Heart right ventricle (tissue), 16 donors: ENCODE results near the gene IQSEC3. TPM values are rescaled to one million over a fixed set of nuclear protein-coding genes. Genes with fewer than 3 reads are reported as not detected.
"Not testable (repeated sequence)": the region's sequence is repeated elsewhere in the genome, so short reads cannot be mapped to it uniquely, and the experiment has no call there.

Experiments used
- ATAC-seq, 8 donors: fragments of 200-7000 bp; cut with Tn5 transposase; one replicate each; pipeline ENCODE4 v1.9.1; 2020; ENCODE audit warnings: mild to moderate bottlenecking in 8 of 8, moderate library complexity in 8 of 8, moderate number of reproducible peaks in 1 of 8
- DNase-seq, 2 donors: peaks; one replicate each; pipeline ENCODE4 v3.0.0-alpha.2; 2020
- H3K27ac ChIP-seq, 10 donors: fragments of 200-600 bp; sonication (generic) in 2 of 10; one replicate each; pipeline versions ENCODE4 v1.5.0 to v1.8.0; 2020 to 2022; ENCODE audit warnings: mild to moderate bottlenecking in 3 of 10
- H3K27me3 ChIP-seq, 7 donors: fragments of 200-600 bp; one replicate each; pipeline ENCODE4 v1.8.0; 2021 to 2022; ENCODE audit warnings: mild to moderate bottlenecking in 2 of 7
- H3K36me3 ChIP-seq, 9 donors: fragments of 200-600 bp; sonication (generic) in 1 of 9; one replicate each; pipeline versions ENCODE4 v1.5.0 to v1.8.0; 2020 to 2022; ENCODE audit warnings: mild to moderate bottlenecking in 2 of 9
- H3K4me1 ChIP-seq, 9 donors: fragments of 200-600 bp; sonication (generic) in 1 of 9; one replicate each; pipeline versions ENCODE4 v1.5.0 to v1.8.0; 2020 to 2022; ENCODE audit warnings: mild to moderate bottlenecking in 4 of 9
- H3K4me3 ChIP-seq, 10 donors: fragments of 200-600 bp; sonication (generic) in 2 of 10; one replicate each; pipeline versions ENCODE4 v1.5.0 to v1.8.0; 2020 to 2022; ENCODE audit warnings: mild to moderate bottlenecking in 7 of 10, moderate library complexity in 2 of 10
- H3K9me3 ChIP-seq, 11 donors: fragments of 200-600 bp in 10 of 11; sonication (generic) in 2 of 11; one replicate each; pipeline versions ENCODE4 v1.5.0 to v1.8.0; 2013 to 2022; ENCODE audit warnings: mild to moderate bottlenecking in 2 of 11, control low read depth in 1 of 11, moderate library complexity in 1 of 11
- WGBS, 2 donors: extraction: QIAGEN DNeasy Blood & Tissue Kit; methylation state at CpG; one replicate each; pipeline ENCODE4 v1.1.7; 2013; ENCODE audit warnings: inconsistent platforms in 1 of 2; 5-methylcytosine and 5-hydroxymethylcytosine counted together
- intact Hi-C, 10 donors: fragments of 100-400 bp; cut with DNase I; formaldehyde crosslinking; loops; one replicate each; pipeline versions ENCODE4 v1.11.1 to v1.14.2; 2022
- polyA plus RNA-seq, 2 donors: library from polyadenylated mRNA; stranded (reverse); fragments of 200-250 nt; gene quantifications; one replicate each; pipeline ENCODE4 v1.2.3, GENCODE V29; 2013
- total RNA-seq, 10 donors: library from RNA; stranded (reverse); fragmentation: NEBNext Ultra II Directional in 3 of 10; extraction: Animal tissue kit (Norgen Biotek cat#: 25700) in 3 of 10; gene quantifications; one replicate each; pipeline versions ENCODE4 v1.2.1 to v1.2.4, GENCODE V29; 2021 to 2023
- TF ChIP-seq, protein P1 (sequence below), 9 donors: fragments of 200-600 bp; sonication (generic) in 2 of 9; IDR thresholded peaks; one replicate each; pipeline versions ENCODE4 v1.5.0 to v1.8.0; 2021 to 2022; ENCODE audit warnings: antibody characterized with exemption in 9 of 9, mild to moderate bottlenecking in 5 of 9, moderate library complexity in 1 of 9
- donor health status: Arrhythmogenic right ventricular cardiomyopathy.
- donor health status: ischemic (EF 13 %, LVEDD 7.1; RV severe dilation, severe dysfunction).
- donor health status: healthy with polysubstance abuse.
- donor health status: DM: no; HTN: yes; CAD: no.
- donor health status: DM: no; HTN: no; CAD: no.
- donor health status: ischemic (EF 25% LVEDD 6.9; RV normal size, moderate dysfunction).
- donor health status: ischemic (EF 25% LVEDD 5.7; RV mildly dilated, moderate dysfunction).
- donor health status: healthy.
- donor health status: DM: yes; HTN: yes; CAD: no.
- donor health status: Ischemic cardiomyopathy.
- donor health status: ischemic (EF 35%, LVEDD 5.7; RV mildly dilated, moderate dysfunction).
- donor health status: nonischemic (EF 11% LVEDD 7.7; RV severe dilation, severe dysfunction).
- donor health status: DM: yes; HTN: yes; CAD: no.
- donor health status: PGD.
- donor health status: ischemic (EF 29% LVEDD 5.4; RV normal size, mild dysfunction).
- donor health status: nonischemic (EF 23%, LVEDD 6.1; RV moderate dilation, normal function).

Gene IQSEC3
- total and polyA plus RNA-seq, 12 donors = 0.30 to 2.7 (median 1.1) TPM

DNA sequence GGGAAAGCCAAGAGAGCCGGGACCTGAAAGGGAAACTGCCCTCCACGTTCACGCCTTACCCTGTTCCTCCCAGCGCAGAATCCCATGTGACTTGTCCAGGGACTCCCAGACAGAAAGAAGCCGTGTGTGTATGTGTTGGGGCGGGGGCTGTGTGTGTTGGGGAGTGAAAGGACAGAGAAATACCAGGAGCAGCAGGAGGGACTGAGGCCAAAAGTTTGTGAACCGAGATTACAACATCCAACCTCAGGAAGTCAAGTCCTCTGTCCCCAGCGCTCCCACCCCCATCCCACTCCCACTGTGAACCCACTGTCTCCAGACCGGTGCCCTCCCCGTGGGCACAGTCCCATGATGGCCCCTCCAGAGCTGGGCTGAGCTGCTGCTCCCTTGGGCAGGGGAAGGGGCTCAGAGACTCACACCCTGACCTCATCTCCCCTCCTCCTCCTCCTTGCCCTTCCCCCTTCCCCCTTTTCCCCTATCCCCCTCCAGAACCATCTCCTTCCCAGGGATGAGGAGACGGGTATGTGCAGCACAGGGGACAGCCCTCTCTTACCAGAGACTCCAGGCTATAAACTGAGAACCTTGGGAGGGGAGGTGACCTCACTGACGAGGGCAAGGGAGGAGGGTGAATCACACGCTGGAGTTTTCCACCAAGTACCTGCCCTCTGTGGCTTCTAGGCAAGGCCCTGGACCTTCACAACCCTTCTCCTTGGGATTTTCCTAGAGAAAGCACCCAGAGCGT lies 147.6 kb downstream of the IQSEC3 start, which contains the start of gene SLC6A12:
Gene SLC6A12 (minus strand): TSS at position 155 of the 739 bp plus-strand sequence. CDS start 4,171 bp downstream, outside the sequence.
- peaks cover 0 to 18% (median 12%) of the 10 kb centered on the region in 7 donors for H3K27me3 ChIP-seq
- intact Hi-C loops = no loop called here
- H3K4me3 ChIP-seq = peak within 1 kb of the TSS in 1 of 10 donors; percentile 38
- no peak within 1 kb of the TSS for H3K27ac ChIP-seq
- H3K4me1 ChIP-seq = peaks cover 0 to 26% (median 0%) of the 10 kb centered on the region in 9 donors
- no peaks in the 10 kb centered on the region for H3K36me3 ChIP-seq
- ATAC-seq (peak in 2 of 8 donors; percentile 23 to 29), DNase-seq (no peak)
- H3K9me3 ChIP-seq = no peaks in the 10 kb centered on the region
- WGBS, 2 donors = 44 to 52% methylated on average over 14 of the region's 14 CpGs
- TF ChIP-seq, protein P1, sequence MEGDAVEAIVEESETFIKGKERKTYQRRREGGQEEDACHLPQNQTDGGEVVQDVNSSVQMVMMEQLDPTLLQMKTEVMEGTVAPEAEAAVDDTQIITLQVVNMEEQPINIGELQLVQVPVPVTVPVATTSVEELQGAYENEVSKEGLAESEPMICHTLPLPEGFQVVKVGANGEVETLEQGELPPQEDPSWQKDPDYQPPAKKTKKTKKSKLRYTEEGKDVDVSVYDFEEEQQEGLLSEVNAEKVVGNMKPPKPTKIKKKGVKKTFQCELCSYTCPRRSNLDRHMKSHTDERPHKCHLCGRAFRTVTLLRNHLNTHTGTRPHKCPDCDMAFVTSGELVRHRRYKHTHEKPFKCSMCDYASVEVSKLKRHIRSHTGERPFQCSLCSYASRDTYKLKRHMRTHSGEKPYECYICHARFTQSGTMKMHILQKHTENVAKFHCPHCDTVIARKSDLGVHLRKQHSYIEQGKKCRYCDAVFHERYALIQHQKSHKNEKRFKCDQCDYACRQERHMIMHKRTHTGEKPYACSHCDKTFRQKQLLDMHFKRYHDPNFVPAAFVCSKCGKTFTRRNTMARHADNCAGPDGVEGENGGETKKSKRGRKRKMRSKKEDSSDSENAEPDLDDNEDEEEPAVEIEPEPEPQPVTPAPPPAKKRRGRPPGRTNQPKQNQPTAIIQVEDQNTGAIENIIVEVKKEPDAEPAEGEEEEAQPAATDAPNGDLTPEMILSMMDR (IDR thresholded peaks at IDR 0.05) = no peak

DNA sequence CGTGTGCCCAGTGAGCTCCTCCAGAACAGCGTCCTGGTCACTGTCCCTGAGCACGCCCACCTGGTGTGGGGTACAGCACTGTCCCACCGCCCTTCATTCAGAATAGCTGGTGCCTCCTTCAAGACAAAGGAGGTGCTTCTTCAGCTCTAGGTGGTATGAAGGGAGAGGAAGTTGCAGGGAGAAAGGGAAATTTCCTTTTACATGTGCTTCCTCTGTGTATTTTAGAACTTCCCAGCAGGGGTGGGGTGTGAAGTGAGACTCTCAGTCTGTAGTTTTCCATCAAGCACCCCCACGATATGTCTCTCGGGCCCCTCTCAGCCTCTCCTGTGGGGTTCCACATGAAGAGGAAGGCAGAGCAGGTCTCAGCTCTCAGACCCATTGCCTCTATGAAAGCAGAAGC lies 148.5 kb downstream of the IQSEC3 start:
- no peak overlapping the region for H3K27ac ChIP-seq
- no peak overlapping the region for H3K4me3 ChIP-seq
- intact Hi-C loops = no loop called here
- DNase-seq (no peak), ATAC-seq (no peak)
- 88 to 91% methylated on average over 6 of the region's 6 CpGs for WGBS, 2 donors
- H3K9me3 ChIP-seq = no peaks in the 10 kb centered on the region
- H3K4me1 ChIP-seq = peaks cover 0 to 28% (median 3%) of the 10 kb centered on the region in 9 donors
- H3K27me3 ChIP-seq = peaks cover 0 to 13% (median 10%) of the 10 kb centered on the region in 7 donors
- H3K36me3 ChIP-seq = no peaks in the 10 kb centered on the region
- TF ChIP-seq, protein P1 (IDR thresholded peaks at IDR 0.05) = no peak

DNA sequence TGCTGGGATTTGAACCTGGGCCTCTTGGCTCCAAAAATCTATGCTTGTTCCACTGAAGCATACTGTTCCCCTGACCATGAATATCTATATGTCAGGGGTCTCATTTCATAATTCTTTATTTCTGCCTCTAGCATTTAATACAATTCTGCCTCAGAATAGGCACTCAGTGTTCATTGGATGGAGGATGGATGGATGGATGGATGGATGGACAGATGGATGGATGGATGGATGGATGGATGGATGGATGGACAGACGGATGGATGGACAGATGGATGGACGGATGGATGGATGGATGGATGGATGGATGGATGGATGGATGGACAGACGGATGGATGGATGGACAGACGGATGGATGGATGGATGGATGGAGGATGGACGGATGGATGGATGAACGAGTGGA lies 150.5 kb downstream of the IQSEC3 start:
- WGBS, 2 donors = 68 to 72% methylated on average over 6 of the region's 6 CpGs
- Histone ChIP-seq H3K27me3 (peaks cover 0 to 11% (median 0%) of the 10 kb centered on the region in 7 donors), H3K4me1 (peaks cover 0 to 26% (median 3%) of the 10 kb centered on the region in 9 donors)
- ATAC-seq, H3K4me3 ChIP-seq, H3K36me3 ChIP-seq, H3K27ac ChIP-seq, H3K9me3 ChIP-seq, intact Hi-C loops, DNase-seq: not testable (repeated sequence)

DNA sequence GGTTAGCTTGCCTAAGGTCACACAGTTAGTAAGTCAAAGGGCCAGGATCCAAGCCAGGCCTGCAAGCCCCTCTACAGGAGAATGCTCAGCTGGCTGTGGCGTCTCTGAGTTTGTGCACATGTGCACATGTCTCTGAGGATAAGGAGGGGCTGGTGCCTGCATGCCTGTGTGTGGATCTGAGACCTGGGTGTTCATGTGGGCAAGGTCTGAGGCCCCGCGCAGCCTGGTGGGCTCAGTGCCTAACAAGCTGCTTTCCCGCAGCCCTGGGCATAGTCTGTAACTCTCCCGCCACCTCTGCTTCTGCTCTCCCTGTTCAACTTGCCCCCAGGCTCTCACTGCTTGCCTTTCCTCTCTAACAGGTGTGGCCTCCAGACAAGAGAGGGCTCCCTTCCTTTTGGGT lies 151.7 kb downstream of the IQSEC3 start:
- 86 to 92% methylated on average over 5 of the region's 5 CpGs for WGBS, 2 donors
- intact Hi-C loops = no loop called here

More for the DNA sequence above, 151.7 kb downstream of the IQSEC3 start:
- DNase-seq = no peak
- no peaks in the 10 kb centered on the region for H3K36me3 ChIP-seq
- H3K4me1 ChIP-seq = peaks cover 0 to 14% (median 0%) of the 10 kb centered on the region in 9 donors
- H3K4me3 ChIP-seq = no peak overlapping the region
- no peak overlapping the region for H3K27ac ChIP-seq
- H3K27me3 ChIP-seq = peaks cover 0 to 5% (median 0%) of the 10 kb centered on the region in 7 donors
- ATAC-seq = no peak
- TF ChIP-seq, protein P1 (IDR thresholded peaks at IDR 0.05) = no peak
- H3K9me3 ChIP-seq = no peaks in the 10 kb centered on the region
